Suprapubic skin (tissue), 4 donors: ENCODE data around the gene NUP43.
"Not testable (repeated sequence)": the region's sequence is repeated elsewhere in the genome, so short reads cannot be mapped to it uniquely, and the experiment has no call there.

ENCODE experiments used
- POLR2A ChIP-seq, 2 donors: fragments of 450-650 bp; IDR thresholded peaks; one replicate each; pipeline ENCODE4 v1.6.1; 2017; ENCODE audit warnings: antibody characterized with exemption in 2 of 2, mild to moderate bottlenecking in 2 of 2, moderate library complexity in 2 of 2
- POLR2AphosphoS5 ChIP-seq, 3 donors: sonication (generic); formaldehyde crosslinking; IDR thresholded peaks; one replicate each; pipeline ENCODE4 v1.6.1; 2017; ENCODE audit warnings: antibody characterized with exemption in 3 of 3
- TF ChIP-seq, protein P1 (sequence below), 2 donors: fragments of 200-600 bp in 1 of 2; fragments of 450-650 bp in 1 of 2; sonication (generic) in 1 of 2; IDR thresholded peaks; one replicate each; pipeline ENCODE4 v1.5.1; 2016 to 2019; ENCODE audit warnings: antibody characterized with exemption in 2 of 2, mild to moderate bottlenecking in 1 of 2, moderate library complexity in 1 of 2

DNA sequence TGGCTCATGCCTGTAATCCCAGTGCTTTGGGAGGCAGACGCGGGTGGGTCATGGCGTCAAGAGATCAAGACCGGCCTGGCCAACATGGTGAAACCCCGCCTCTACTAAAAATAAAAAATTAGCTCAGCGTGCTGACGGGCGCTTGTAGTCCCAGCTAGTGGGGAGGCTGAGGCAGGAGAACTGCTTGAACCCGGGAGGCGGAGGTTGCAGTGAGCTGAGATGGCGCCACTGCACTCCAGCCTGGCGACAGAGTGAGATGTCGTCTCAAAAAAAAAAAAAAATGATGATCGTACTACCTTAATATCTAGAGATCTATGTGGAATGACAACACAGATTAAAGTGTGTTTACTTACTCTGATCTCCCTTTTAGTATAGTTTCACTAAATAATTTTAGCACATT is 64.5 kb downstream of the NUP43 start:
- TF ChIP-seq, protein P1, sequence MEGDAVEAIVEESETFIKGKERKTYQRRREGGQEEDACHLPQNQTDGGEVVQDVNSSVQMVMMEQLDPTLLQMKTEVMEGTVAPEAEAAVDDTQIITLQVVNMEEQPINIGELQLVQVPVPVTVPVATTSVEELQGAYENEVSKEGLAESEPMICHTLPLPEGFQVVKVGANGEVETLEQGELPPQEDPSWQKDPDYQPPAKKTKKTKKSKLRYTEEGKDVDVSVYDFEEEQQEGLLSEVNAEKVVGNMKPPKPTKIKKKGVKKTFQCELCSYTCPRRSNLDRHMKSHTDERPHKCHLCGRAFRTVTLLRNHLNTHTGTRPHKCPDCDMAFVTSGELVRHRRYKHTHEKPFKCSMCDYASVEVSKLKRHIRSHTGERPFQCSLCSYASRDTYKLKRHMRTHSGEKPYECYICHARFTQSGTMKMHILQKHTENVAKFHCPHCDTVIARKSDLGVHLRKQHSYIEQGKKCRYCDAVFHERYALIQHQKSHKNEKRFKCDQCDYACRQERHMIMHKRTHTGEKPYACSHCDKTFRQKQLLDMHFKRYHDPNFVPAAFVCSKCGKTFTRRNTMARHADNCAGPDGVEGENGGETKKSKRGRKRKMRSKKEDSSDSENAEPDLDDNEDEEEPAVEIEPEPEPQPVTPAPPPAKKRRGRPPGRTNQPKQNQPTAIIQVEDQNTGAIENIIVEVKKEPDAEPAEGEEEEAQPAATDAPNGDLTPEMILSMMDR (IDR thresholded peaks at IDR 0.05): not testable (repeated sequence)
- not testable (repeated sequence) for TF ChIP-seq POLR2A, POLR2AphosphoS5 (IDR thresholded peaks at IDR 0.05)
